Stimulated activated CD4-positive, alpha-beta T cell treated with anti-CD3 and anti-CD28 coated beads, Interleukin-4, amount 100 ng/mL, for 24 hours (primary cell): Measurements from ENCODE around the gene INTS11.
"Not testable (repeated sequence)": the region's sequence is repeated elsewhere in the genome, so short reads cannot be mapped to it uniquely, and the experiment has no call there.

Experiments
- DNase-seq: peaks from one replicate; pipeline ENCODE4 v3.0.0-alpha.2; 2020

INTS11 gene

DNA sequence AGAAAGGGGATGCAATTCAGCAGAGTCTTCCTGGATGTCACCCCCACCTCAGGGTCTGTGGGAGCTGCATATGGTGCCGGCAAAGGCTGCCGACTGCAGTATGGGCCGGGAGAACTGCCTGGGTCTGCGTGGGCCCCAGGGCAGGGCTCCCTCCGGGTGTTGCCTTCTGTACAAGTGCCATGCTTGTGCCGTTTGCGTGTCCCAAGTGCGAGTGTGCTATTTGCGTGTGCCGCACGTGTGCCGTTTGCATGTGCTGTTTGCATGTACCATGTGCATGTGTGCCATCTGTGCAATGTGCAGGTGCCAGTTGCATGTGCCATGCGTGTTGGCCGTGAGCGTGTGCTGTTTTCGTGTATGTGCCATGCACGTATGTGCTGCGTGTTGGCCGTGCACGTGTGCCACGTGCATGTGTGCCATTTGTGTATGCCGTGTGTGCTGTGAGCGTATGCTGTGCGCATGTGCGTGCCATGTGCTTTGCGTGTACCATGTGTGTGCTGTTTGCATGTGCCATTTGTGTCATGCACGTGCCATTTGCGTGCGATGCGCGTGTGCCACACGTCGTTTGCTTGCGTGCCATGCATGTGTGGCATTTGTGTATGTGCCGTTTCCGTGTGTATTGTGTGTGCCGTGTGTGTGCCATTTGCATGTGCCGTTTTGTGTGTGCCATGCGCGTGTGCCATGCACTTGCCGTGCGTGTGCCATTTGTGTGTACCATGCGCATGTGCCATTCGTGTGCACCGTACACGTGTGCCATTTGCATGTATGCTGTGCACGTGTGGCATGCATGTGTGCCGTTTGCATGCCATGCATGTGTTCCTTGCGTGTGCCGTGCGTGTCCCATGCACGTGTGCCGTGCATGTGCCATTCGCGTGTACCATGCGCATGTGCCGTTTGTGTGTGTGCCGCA lies 5.1 kb upstream of the INTS11 start:
- DNase-seq, result no peak

DNA sequence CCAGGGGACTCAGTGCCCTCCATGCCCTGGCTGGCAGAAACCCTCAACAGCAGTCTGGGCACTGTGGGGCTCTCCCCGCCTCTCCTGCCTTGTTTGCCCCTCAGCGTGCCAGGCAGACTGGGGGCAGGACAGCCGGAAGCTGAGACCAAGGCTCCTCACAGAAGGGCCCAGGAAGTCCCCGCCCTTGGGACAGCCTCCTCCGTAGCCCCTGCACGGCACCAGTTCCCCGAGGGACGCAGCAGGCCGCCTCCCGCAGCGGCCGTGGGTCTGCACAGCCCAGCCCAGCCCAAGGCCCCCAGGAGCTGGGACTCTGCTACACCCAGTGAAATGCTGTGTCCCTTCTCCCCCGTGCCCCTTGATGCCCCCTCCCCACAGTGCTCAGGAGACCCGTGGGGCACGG lies 3.8 kb upstream of the INTS11 start:
- no peak for DNase-seq

DNA sequence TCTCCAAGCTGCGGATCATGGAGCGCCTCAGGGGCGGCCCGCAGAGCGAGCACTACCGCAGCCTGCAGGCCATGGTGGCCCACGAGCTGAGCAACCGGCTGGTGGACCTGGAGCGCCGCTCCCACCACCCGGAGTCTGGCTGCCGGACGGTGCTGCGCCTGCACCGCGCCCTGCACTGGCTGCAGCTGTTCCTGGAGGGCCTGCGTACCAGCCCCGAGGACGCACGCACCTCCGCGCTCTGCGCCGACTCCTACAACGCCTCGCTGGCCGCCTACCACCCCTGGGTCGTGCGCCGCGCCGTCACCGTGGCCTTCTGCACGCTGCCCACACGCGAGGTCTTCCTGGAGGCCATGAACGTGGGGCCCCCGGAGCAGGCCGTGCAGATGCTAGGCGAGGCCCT lies 2.8 kb upstream of the INTS11 start:
- no peak for DNase-seq

- no peak for DNase-seq
These were observed 1.7 kb upstream of the INTS11 start for GRCh38 chr1:1326075-1326605.

DNA sequence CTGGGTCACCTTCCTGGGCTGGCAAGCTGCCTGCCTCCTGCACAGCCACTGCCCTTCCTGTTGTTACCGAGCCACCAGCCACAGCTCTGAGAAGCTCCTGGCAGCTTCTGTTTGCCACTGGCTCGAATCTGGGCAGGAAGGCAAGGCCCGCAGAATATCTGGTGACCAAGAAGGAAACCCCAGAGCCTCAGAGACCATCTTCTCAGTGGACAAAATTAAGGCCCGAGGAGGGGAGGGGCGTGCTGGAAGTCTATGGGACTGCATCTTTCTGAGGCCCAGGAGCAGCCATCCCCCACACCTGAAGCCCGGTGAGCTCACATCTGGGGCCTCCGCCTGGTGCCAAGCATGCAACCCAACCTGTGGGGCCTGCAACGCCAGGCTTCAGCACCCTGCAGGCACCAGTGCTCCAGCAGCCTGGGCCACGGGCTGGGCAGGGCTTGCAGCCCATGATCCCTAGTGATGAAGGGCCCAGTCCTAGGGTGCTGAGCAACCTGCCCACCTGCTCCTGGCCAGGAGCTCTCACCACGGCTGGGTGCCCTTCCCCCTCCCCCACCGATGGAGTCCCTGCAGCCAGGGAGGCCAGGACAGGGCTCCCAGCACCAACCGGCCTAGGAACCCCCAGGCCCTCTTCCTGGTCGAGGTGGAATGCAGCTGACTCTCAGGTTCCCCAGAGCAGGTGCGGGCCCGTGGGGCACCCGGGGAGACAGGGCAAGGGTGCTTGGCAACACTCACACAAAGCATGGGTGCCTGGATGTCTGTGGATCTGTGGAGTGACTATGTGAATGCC lies 1.0 kb upstream of the INTS11 start:
- no peak for DNase-seq

- no peak for DNase-seq
These were observed 356 bp downstream of the INTS11 start for GRCh38 chr1:1324084-1324523.

DNA sequence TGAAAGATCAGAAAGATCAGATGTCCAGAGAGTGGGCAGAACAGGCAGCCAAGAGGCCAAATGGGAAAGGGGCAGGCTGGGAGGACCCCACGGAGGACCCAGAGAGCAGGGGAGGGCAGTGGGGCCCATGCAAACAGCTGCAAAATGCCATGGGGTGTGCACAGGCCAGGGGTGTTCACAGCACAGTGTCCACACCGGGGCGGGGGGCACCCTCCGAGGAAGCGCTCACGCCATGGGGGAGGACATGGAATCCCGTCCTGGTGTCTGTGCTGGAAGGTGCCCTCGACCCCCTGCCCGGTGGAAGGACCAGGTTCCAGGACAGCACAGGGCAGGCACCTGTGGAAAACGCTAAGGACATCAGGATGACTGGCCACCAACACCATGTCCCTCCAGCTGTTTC lies 1.5 kb downstream of the INTS11 start:
- no peak for DNase-seq

- DNase-seq, result no peak
These were observed 2.0 kb downstream of the INTS11 start for GRCh38 chr1:1322418-1322817.

- no peak for DNase-seq
These were observed 3.0 kb downstream of the INTS11 start for GRCh38 chr1:1321477-1321876.

- DNase-seq, result no peak
These were observed 3.6 kb downstream of the INTS11 start for GRCh38 chr1:1320666-1321448.

GRCh38 chr1:1319646-1319941 lies 4.9 kb downstream of the INTS11 start:
- no peak for DNase-seq

- DNase-seq, result no peak
These were observed 5.4 kb downstream of the INTS11 start for GRCh38 chr1:1318777-1319645.

GRCh38 chr1:1318131-1318652 lies 6.3 kb downstream of the INTS11 start:
- no peak for DNase-seq

DNA sequence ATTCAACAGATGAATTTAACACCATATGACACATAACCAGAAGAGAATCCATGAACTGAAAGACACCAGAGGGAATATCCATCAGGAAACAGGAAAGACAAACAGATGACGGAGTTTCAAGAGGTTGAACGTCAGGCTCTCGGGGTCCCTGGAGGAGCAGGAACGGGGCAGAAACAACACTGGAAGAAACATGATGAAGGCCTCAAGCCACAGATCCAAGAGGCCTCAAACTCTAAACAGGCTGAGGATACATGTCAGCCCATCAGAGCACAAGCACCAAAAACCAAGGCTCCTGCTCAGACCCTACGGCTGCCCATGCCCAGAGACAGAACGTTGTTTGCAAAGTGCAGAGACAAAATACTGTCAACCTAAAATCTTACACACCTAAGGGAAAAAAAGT lies 7.0 kb downstream of the INTS11 start:
- DNase-seq, result no peak

DNA sequence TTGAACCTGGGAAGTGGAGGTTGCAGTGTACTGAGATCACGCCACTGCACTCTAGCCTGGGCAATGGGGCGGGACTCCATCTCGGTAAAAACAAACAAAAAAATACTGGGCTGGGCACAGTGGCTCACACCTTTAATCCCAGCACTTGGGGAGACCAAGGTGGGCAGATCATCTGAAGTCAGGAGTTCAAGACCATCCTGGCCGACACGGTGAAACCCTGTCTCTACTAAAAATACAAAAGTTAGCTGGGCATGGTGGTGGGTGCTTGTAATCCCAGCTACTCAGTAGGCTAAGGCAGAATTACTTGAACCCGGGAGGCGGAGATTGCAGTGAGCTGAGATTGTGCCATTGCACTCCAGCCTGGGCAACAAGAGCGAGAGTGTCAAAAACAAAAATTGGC lies 8.3 kb downstream of the INTS11 start:
- DNase-seq, result not testable (repeated sequence)

DNA sequence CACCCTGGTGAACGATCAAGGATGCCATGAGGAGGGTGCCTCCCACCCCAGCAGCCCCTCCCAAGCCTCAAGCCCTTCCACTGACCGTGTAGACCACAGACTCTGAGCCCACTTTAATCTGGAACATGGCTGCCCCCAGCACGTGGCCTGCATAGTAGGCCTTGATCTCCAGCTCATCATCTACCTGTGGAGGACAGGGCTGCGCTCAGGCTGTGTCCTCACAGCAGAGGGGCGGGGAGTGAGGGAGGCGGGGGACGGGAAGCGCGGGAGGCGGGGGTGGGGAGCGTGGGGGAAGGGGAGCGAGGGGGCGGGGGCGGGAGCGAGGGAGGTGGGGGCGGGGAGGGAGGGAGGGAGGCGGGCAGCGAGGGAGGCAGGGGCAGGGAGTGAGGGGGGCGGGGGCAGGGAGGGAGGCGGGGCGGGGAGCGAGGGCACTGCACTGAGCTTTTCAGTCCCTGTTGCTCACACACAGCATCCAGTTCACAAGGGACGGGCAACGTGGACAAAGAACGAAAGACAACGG lies 9.0 kb downstream of the INTS11 start:
- DNase-seq, result no peak

GRCh38 chr1:1314678-1315335 lies 9.7 kb downstream of the INTS11 start:
- DNase-seq, result no peak

DNA sequence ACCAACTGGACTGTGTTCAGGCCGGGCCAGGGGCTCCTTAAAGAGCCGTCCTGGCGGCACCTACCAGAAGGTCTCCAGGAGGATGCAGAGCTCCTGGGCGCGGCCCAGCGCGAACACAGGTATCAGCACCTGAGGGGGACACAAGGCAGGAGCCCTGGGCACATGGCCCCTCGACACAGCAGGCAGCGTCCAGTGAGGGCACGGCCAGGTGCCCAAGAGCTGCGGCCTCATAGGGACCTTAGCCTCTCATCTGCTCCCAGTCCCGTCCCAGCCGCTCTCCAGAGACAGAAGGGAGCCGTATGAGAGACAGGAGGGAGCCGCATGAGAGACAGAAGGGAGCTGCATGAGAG lies 10.2 kb downstream of the INTS11 start:
- no peak for DNase-seq

- DNase-seq, result no peak
These were observed 10.8 kb downstream of the INTS11 start for GRCh38 chr1:1313500-1314236.
